MG63 (cell line): ENCODE results near the gene CCR8. TPM values are rescaled to one million over a fixed set of nuclear protein-coding genes. Genes with fewer than 3 reads are reported as not detected.
"Not testable (repeated sequence)": the region's sequence is repeated elsewhere in the genome, so short reads cannot be mapped to it uniquely, and the experiment has no call there.

ENCODE experiments used
- DNase-seq: peaks from one replicate; pipeline ENCODE4 v3.0.0-alpha.2; 2020
- H3K27me3 ChIP-seq: fragments of 250-450 bp; sonication (Bioruptor Pico); 2 replicates; pipeline ENCODE4 v1.5.1; 2020; ENCODE audit warnings: mild to moderate bottlenecking, moderate library complexity
- H3K36me3 ChIP-seq: fragments of 250-450 bp; sonication (Bioruptor Pico); 2 replicates; pipeline ENCODE4 v1.5.1; 2020; ENCODE audit warnings: mild to moderate bottlenecking, moderate library complexity
- H3K4me3 ChIP-seq: fragments of 250-450 bp; sonication (Bioruptor Pico); 2 replicates; pipeline ENCODE4 v1.5.1; 2020; ENCODE audit warnings: mild to moderate bottlenecking, moderate library complexity
- H3K9me3 ChIP-seq: fragments of 250-450 bp; sonication (Bioruptor Pico); 2 replicates; pipeline ENCODE4 v1.5.1; 2020; ENCODE audit warnings: mild to moderate bottlenecking, moderate library complexity
- total RNA-seq: library from RNA; depleted of rRNA; stranded (reverse); fragments of >200 nt; shearing (Covaris generic); gene quantifications from 2 replicates; pipeline ENCODE4 v1.2.3, GENCODE V29; 2014; ENCODE audit warnings: low replicate concordance

CCR8 gene
- total RNA-seq, 1 experiment from 2014 or later = not detected

- Histone ChIP-seq H3K4me3 (no peak overlapping the region), H3K27me3 (no peaks in the 10 kb centered on the region), H3K9me3 (no peaks in the 10 kb centered on the region), H3K36me3 (no peaks in the 10 kb centered on the region)
- no peak for DNase-seq
Measured at GRCh38 chr3:39296197-39297077, 33.1 kb upstream of the CCR8 start.

GRCh38 chr3:39299279-39299678, 30.2 kb upstream of the CCR8 start:
- H3K27me3 ChIP-seq = no peaks in the 10 kb centered on the region
- no peak overlapping the region for H3K4me3 ChIP-seq
- H3K9me3 ChIP-seq = no peaks in the 10 kb centered on the region
- no peak for DNase-seq
- no peaks in the 10 kb centered on the region for H3K36me3 ChIP-seq

GRCh38 chr3:39302178-39302577, 27.3 kb upstream of the CCR8 start:
- Histone ChIP-seq H3K27me3 (no peaks in the 10 kb centered on the region), H3K36me3 (no peaks in the 10 kb centered on the region), H3K9me3 (no peaks in the 10 kb centered on the region), H3K4me3 (no peak overlapping the region)
- no peak for DNase-seq

- no peak for DNase-seq
- H3K27me3 ChIP-seq = no peaks in the 10 kb centered on the region
- no peaks in the 10 kb centered on the region for H3K36me3 ChIP-seq
- H3K4me3 ChIP-seq = no peak overlapping the region
- no peaks in the 10 kb centered on the region for H3K9me3 ChIP-seq
Measured at GRCh38 chr3:39313289-39313688, 16.2 kb upstream of the CCR8 start.

GRCh38 chr3:39315420-39315819, 14.1 kb upstream of the CCR8 start:
- H3K4me3 ChIP-seq = no peak overlapping the region
- H3K36me3 ChIP-seq = no peaks in the 10 kb centered on the region
- DNase-seq = no peak
- no peaks in the 10 kb centered on the region for H3K9me3 ChIP-seq
- no peaks in the 10 kb centered on the region for H3K27me3 ChIP-seq

- H3K27me3 ChIP-seq = no peaks in the 10 kb centered on the region
- H3K4me3 ChIP-seq = no peak overlapping the region
- no peaks in the 10 kb centered on the region for H3K36me3 ChIP-seq
- DNase-seq = no peak
- H3K9me3 ChIP-seq = no peaks in the 10 kb centered on the region
Measured at GRCh38 chr3:39317571-39318169, 11.8 kb upstream of the CCR8 start.

GRCh38 chr3:39318301-39318700, 11.2 kb upstream of the CCR8 start:
- H3K36me3 ChIP-seq = no peaks in the 10 kb centered on the region
- H3K4me3 ChIP-seq = no peak overlapping the region
- no peaks in the 10 kb centered on the region for H3K27me3 ChIP-seq
- no peak for DNase-seq
- H3K9me3 ChIP-seq = no peaks in the 10 kb centered on the region

GRCh38 chr3:39319249-39319648, 10.3 kb upstream of the CCR8 start:
- Histone ChIP-seq H3K9me3 (no peaks in the 10 kb centered on the region), H3K36me3 (no peaks in the 10 kb centered on the region), H3K4me3 (no peak overlapping the region), H3K27me3 (no peaks in the 10 kb centered on the region)
- no peak for DNase-seq

- H3K36me3 ChIP-seq, H3K27me3 ChIP-seq, H3K4me3 ChIP-seq, H3K9me3 ChIP-seq: not testable (repeated sequence)
- DNase-seq = peak; percentile 3
Measured at GRCh38 chr3:39321574-39321983, 7.9 kb upstream of the CCR8 start.

- not testable (repeated sequence) for DNase-seq, H3K36me3 ChIP-seq, H3K27me3 ChIP-seq, H3K9me3 ChIP-seq, H3K4me3 ChIP-seq
Measured at GRCh38 chr3:39322209-39322715, 7.2 kb upstream of the CCR8 start.

- Histone ChIP-seq H3K36me3 (no peaks in the 10 kb centered on the region), H3K27me3 (no peaks in the 10 kb centered on the region), H3K9me3 (no peaks in the 10 kb centered on the region), H3K4me3 (no peak overlapping the region)
- DNase-seq = no peak
Measured at GRCh38 chr3:39322936-39323335, 6.6 kb upstream of the CCR8 start.

GRCh38 chr3:39323494-39323893, 6.0 kb upstream of the CCR8 start:
- DNase-seq = no peak
- H3K9me3 ChIP-seq = no peaks in the 10 kb centered on the region
- H3K36me3 ChIP-seq = no peaks in the 10 kb centered on the region
- H3K27me3 ChIP-seq = no peaks in the 10 kb centered on the region
- H3K4me3 ChIP-seq = no peak overlapping the region

GRCh38 chr3:39325236-39325635, 4.3 kb upstream of the CCR8 start:
- no peak for DNase-seq

GRCh38 chr3:39327053-39327745, 2.3 kb upstream of the CCR8 start:
- no peak overlapping the region for H3K4me3 ChIP-seq
- H3K9me3 ChIP-seq = no peaks in the 10 kb centered on the region
- no peak for DNase-seq
- no peaks in the 10 kb centered on the region for H3K27me3 ChIP-seq
- no peaks in the 10 kb centered on the region for H3K36me3 ChIP-seq

More at GRCh38 chr3:39325236-39325635, 4.3 kb upstream of the CCR8 start:
- Histone ChIP-seq H3K36me3 (no peaks in the 10 kb centered on the region), H3K27me3 (no peaks in the 10 kb centered on the region), H3K9me3 (no peaks in the 10 kb centered on the region), H3K4me3 (no peak overlapping the region)

- DNase-seq = no peak
- Histone ChIP-seq H3K36me3 (no peaks in the 10 kb centered on the region), H3K4me3 (no peak overlapping the region), H3K9me3 (no peaks in the 10 kb centered on the region), H3K27me3 (no peaks in the 10 kb centered on the region)
Measured at GRCh38 chr3:39327746-39328349, 1.7 kb upstream of the CCR8 start.

GRCh38 chr3:39330824-39331223, 1.3 kb downstream of the CCR8 start:
- H3K27me3 ChIP-seq = no peaks in the 10 kb centered on the region
- H3K4me3 ChIP-seq = no peak overlapping the region
- no peak for DNase-seq
- H3K9me3 ChIP-seq = no peaks in the 10 kb centered on the region
- H3K36me3 ChIP-seq = no peaks in the 10 kb centered on the region

GRCh38 chr3:39332525-39332924, 3.0 kb downstream of the CCR8 start:
- no peaks in the 10 kb centered on the region for H3K9me3 ChIP-seq

More at GRCh38 chr3:39332525-39332924, 3.0 kb downstream of the CCR8 start:
- H3K27me3 ChIP-seq = no peaks in the 10 kb centered on the region
- DNase-seq = no peak
- H3K4me3 ChIP-seq = no peak overlapping the region
- H3K36me3 ChIP-seq = no peaks in the 10 kb centered on the region
